ENCODE measurements around the gene FEZ2.

FEZ2 gene

DNA sequence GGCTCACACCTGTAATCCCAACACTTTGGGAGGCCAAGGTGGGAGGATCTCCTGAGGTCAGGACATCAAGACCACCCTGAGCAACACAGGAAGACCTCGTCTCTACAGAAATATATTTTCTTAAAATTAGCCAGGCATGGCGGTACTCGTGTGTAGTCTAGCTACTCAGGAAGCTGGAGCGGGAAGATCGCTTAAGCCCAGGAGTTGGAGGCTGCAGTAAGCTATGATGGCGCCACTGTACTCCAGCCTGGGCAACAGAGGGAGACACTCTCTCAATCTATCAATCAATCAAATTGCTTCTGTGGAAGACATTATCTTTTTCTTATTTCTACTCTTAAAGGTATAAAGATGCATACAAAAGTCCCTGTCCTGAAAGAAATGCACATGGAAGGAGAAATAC is 11.3 kb downstream of the FEZ2 start:
- no peak for DNase-seq

GRCh38 chr2:36584148-36584794 is 13.7 kb downstream of the FEZ2 start:
- no peak for DNase-seq

DNA sequence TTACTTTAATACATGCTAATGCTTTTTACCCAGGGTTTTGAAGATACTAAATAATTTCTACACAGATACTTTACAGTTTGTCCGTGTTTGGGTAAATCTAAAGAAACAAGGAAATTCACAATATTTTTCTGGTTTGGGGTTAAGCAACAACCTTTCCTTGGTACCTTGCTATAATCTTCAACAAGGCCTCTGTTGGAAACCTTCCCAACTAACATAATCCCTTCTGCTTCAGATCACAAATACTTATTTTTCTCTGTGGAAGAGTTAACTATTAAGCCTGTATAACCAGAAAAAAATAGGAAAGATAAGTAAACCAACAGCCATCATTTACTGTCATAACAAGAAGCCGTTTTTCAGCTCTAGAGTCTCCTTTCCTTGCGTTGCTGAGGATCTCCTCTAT is 15.0 kb downstream of the FEZ2 start:
- no peak for DNase-seq

DNA sequence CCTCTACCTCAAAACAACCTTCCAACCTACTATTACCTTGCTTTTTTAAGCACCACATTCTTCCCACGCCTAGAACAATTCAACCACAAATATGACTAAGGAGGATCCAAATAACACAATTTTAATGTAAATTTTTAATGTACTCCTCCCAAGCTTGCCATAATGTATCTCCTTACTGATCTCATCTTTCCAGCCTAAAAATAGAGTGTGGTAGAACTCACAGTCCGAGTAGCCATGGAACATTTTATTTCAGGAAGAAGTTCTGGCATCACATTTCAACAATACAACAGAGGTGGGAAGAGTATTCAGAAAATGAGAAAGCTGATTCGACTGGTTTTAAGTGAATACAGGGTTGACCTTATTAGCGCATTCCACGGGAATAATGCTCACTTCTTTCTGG is 15.4 kb downstream of the FEZ2 start:
- no peak for DNase-seq

DNA sequence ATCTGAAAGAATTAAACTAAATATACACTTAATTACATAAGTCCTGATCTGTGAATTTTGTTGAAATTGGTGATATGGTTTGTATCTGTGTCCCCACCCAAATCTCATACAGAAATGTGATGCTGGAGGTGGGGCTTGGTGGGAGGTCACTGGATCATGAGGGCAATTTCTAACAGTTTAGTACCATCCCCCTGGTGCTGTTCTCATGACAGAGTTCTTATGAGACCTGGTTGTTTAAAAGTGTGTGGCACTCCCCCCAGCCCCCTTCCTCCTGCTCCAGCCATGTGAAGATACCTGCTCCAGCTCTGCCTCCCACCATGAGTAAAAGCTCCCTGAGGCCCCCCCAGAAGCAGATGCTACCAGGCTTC is 18.7 kb downstream of the FEZ2 start:
- no peak for DNase-seq

DNA sequence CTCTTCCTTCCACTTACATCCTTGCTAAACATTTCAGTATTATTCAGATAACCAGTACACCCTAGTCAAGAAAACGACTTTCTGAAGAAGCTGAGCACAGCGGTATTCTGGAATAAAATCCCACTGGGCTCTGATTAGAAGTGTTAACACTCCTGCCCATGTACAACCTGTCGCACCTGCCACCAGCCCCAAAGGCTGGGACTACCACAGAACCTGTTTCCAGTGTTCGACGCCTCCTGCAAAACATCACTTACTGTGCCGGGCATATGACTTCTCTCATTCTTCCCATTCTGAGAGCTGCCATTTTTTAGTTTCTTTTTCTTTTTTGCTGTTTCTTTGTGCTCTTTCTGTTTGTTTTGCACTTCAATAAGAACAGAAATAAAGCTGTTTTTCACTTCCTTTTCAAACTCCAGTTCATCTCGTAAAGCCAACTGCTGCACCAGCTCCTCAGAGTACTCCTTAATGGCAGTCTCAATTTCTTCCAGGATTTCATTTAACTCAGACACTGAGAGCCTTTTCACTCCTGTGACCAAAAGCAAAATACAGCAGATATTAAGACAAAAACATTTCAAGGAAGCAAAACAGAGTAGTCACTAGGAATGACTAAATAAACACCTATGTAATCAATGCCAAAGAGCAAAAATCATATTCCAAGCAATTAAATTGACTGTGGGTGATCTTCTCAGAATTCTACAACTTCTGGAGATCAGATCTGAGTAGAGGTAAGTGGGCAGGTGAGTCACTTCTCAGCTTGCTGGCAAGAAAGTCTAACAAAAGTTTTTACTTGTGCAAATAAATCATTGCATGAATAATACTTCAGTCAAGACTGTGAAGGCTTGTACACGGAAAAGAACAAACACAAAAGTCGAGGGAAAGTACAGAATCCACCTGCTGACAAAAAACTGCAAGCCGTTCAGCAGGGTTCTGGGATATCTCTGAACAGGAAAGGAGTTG is 19.3 kb downstream of the FEZ2 start:
- DNase-seq = no peak

DNA sequence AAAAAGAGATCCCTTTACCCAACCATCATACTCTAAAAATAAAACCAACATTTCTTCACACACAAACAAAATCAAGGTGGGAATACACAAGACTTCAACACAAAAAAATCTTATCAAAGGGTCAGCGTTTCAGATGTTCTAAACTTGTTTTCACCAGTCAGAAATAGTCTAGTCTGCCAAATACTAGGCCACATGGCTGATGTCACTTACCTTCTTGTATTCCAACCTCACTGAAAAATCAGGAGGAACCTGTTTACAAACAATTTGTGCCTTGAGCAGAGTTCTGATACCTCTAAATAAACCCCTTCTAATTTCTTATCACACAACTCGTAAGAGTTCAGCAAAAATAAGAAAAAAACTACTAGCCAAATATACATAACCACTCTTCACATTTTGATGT is 20.1 kb downstream of the FEZ2 start:
- no peak for DNase-seq

DNA sequence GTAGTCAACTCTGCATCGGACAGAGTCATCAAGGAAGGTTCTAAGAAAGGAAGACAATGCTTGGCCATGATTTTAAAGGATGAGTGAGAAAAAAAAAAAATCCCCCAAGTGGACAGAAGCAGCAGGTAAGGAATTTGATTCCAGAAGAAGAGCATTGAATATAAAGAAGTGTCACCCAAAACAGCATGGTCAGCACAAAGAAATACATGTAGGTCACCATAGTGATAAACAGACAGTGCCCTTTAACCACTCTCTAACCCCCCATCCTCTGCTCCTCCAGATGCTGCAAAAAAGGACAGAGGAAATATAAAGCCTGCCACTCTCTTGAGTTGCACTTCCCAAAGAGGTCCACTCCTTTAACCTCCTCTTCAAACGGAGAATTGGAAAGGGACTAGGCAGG is 23.4 kb downstream of the FEZ2 start:
- no peak for DNase-seq

DNA sequence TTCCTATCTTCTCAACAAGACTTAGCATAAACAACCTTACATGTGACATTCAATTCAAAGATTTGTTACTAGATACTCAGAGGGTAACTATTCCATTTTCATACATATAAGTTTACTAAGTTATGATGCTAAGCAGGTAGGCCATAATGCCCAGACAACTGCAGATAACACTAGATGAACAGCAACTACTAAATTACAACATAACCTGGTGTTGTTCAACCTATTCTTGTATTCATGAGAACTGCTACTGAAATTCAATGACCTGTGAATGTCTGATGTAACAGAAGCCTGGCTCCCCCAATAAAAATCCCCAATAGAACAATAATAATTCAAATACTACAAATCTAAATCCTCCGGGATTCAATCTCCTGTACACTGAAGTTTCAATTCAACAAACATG is 24.8 kb downstream of the FEZ2 start:
- no peak for DNase-seq

GRCh38 chr2:36572719-36573059 is 25.3 kb downstream of the FEZ2 start:
- no peak for DNase-seq

GRCh38 chr2:36572054-36572718 is 25.8 kb downstream of the FEZ2 start:
- DNase-seq = no peak

DNA sequence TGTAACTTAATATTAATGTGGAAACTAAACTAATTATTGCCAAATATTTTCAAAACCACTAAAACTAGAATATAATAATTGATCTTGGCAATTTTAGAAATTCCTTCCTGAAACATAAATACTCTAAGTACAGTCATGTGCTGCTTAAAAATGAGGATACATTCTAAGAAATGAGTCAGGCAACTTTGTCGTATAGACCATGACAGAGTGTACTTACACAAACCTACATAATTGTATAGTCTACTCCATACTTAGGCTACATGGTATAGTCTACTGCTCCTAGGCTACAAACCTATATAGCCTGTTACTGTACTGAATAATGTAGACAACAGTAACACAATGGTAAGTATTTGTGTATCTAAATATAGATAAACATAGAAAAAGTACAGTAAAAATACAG is 27.6 kb downstream of the FEZ2 start:
- DNase-seq = no peak

- no peak for DNase-seq
Observed at GRCh38 chr2:36569267-36569856, 28.6 kb downstream of the FEZ2 start.

DNA sequence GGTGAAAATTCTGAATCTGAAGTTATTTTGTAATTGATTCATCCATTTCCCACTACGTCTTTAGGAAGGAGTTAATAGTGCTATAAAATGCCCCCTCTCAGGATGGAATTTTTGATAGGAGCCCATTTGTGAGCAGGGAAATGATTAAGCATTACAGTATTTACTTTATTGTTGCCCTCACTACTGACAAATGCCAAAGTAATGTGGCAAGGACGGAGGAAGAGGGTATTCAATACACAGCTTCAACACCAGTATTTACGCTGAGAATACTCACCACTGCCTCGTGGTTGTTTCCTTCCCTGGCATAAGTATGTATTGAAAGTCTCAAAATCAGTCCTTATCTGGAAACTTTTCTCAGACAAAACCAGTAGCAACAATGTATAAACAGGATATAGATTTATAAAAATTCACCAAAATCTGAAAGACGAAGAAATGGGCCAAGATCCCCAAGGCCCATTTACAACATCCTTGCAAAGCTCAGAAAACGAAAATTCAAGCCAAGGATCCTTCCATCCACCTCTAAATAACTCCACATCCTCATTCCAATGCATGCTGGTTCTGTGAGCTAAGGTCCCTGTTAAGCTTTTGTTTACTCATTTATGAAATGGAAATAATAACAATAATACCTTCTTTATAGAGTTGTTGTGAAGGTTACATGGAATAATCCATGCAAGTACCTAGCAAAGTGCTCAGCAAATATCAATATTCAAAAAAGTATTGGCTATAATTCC is 29.3 kb downstream of the FEZ2 start:
- no peak for DNase-seq

DNA sequence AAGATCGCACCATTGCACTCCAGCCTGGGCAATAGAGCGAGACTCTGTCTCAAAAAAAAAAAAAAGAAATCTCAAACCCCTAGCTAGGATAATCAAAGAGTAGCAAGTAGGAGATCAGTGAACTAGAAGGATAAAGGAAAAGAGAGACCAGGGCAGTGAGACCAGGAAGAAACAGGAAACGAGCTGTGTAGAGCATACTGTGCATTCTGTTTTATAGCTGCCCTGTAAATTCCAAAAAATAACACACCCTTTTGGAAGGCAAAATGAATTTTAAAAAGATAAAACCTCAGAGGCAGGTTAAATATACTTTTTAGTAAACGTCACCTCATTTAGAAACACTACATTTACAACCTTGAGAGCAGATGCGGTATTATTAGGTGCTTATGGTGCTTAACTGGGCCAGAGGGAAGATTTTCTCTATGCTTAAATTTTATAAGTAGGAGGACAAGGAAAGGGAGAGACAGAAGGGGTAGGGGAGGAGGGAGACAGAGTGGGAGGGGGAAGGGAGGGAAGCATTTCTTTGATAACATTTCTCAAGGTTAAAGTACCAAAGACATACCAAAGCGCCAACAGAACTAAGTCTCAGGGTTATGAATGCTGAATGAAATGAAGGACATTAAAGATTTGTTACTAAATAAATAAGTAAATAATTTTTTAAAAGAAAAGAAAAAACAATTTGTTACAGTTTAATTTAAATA is 30.1 kb downstream of the FEZ2 start:
- no peak for DNase-seq

DNA sequence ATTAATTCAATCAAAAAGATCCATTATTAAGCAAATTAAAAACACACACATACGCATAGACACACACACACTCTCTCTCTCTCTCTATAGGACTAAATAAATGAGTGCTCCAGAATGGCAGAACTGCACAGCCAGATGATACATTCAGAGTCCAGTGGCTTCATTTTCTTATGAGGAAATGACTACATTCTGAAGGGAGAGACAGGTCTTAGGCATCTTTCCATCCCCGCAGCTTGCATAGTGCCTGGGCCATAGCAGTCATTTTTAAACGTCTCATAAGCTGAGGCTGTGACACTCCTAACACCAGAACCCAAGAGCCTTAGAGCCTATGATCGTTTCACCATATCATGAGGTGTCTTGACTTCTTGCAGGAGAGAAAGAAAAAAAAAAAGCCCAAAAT is 31.1 kb downstream of the FEZ2 start:
- DNase-seq = no peak

- DNase-seq = no peak
Observed at GRCh38 chr2:36565712-36566111, 32.3 kb downstream of the FEZ2 start.

DNA sequence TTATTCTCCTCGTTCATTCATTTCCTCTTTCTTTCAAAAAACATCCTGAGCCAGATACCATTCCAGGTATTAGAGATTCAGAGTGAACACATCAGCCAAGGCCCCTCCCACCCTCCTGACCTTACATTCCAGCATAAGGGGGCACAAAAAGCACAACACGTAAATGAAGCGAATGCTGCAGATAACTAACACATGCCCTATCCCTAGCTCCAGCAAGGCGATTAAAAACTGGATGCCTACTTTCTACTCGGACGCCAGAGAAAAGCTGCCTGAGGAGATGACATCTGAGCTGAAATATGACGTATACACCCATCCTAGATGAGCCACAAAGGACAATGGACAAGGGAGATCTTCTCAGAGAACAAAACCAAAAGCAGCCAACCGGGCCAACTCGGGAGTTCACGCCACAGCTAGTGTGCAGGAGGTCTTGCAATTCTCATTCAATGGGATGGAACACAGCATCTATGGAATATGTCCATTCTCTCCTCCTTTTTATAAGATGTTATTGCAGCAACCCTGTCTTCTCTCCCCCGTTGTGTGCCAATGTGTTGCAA is 33.5 kb downstream of the FEZ2 start:
- DNase-seq = no peak

DNA sequence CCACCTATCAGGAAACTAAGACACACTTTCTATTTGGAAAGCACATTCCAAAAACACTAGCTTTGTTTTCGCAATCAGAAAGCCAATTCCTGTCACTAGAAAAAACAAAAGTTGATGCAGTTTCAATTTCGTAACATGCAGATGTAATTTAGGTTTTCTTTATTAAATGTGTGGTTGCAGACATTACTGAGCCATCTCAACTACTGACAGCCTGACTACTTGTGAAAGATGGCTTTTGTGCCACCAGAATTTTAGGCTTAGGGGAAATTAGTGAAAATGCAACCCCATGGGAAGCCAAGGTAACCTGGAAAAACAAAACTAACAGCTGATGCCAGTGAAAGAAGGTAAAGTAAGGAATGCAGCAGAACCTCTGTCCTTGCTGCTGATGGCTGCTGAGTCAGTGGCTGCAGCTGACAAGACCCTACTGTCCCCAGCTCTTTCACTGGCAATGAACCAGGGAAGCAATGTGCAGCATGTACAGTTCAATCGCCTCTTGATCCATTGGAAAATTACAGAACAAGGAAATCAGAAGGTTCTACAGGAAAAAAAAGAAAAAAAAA is 34.9 kb downstream of the FEZ2 start:
- DNase-seq = no peak

GRCh38 chr2:36562240-36562639 is 35.7 kb downstream of the FEZ2 start:
- no peak for DNase-seq

DNA sequence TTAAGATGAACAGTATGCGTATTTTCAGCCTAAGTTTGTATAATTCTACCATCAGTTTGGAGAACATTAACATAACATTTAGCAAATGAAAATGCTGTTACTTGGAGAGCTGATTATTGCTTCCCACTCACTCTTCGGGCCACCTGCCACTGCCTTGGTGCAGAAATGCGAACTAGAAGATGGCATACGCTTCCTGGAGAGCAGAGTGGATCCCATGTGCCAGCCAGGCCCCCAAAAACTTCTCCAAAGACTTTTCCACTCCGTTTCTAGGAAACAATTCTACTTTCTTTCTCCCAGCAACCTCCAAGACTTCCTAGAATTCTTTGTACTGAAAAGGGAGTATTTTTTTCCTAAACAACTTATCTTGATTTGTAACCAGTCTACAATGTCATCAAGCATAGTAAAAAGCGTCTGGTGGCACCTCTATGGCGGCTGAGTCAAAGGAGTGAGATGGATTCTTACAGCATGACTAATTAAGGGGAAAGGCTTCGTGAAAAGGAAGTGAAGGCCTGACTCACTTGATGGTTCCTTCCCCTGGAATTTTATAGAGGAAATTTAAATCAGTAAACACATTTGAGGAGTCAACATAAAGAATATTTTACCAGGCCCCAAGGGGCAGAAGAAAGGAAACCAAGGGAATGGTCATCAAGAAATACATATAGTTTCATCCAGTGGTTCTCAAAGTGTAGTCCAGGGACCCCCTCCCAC is 36.6 kb downstream of the FEZ2 start:
- DNase-seq = no peak

Measured in stimulated activated CD4-positive, alpha-beta T cell treated with anti-CD3 and anti-CD28 coated beads, Interleukin-4, amount 100 ng/mL, for 4 hours (primary cell).